Testis (tissue), 2 donors: Measurements from ENCODE around the gene PRSS33.

ENCODE experiments used
- CTCF ChIP-seq, 3 experiments: fragments of 450-650 bp in 2 of 3; fragments of 200-600 bp in 1 of 3; sonication (generic) in 1 of 3; IDR thresholded peaks; one replicate each; pipeline ENCODE4 v1.5.1; 2016 to 2019; ENCODE audit warnings: antibody characterized with exemption in 3 of 3, mild to moderate bottlenecking in 2 of 3, moderate library complexity in 1 of 3
- POLR2A ChIP-seq: fragments of 450-650 bp; IDR thresholded peaks from one replicate; pipeline ENCODE4 v1.6.1; 2017; ENCODE audit warnings: antibody characterized with exemption, mild to moderate bottlenecking, moderate library complexity

GRCh38 chr16:2737238-2737605, 50.1 kb downstream of the PRSS33 start:
- TF ChIP-seq CTCF (IDR thresholded peaks at IDR 0.05) (no peak), POLR2A (no peak)
